HFF-Myc (cell line): ENCODE data around the gene PPIB.

Experiments
- DNase-seq: peaks from one replicate; pipeline ENCODE4 v3.0.0-alpha.2; 2011; ENCODE audit warnings: low read depth; ENCODE audit errors: extremely low read depth
- H3K4me3 ChIP-seq: replicated peaks from 2 replicates; pipeline ENCODE4 v1.5.1; 2011; ENCODE audit warnings: low read depth, mild to moderate bottlenecking, control low read depth, low read length
- CTCF ChIP-seq: IDR thresholded peaks from 2 replicates; pipeline ENCODE4 v1.5.1; 2012; ENCODE audit warnings: mild to moderate bottlenecking, low read depth, low read length, control low read depth; ENCODE audit errors: missing control alignments

PPIB gene

GRCh38 chr15:64146520-64146884 lies 16.3 kb downstream of the PPIB start:
- TF ChIP-seq CTCF, result no peak
- DNase-seq, result no peak
- H3K4me3 ChIP-seq, result no peak overlapping the region

- no peak for DNase-seq
- no peak overlapping the region for H3K4me3 ChIP-seq
- no peak for TF ChIP-seq CTCF
Measured at GRCh38 chr15:64146041-64146440, 16.8 kb downstream of the PPIB start.

GRCh38 chr15:64144565-64145281 lies 18.1 kb downstream of the PPIB start:
- H3K4me3 ChIP-seq, result no peak overlapping the region
- DNase-seq, result no peak
- no peak for TF ChIP-seq CTCF

- no peak for TF ChIP-seq CTCF
- DNase-seq, result no peak
- no peak overlapping the region for H3K4me3 ChIP-seq
Measured at GRCh38 chr15:64144192-64144564, 18.6 kb downstream of the PPIB start.

GRCh38 chr15:64143276-64143675 lies 19.5 kb downstream of the PPIB start:
- DNase-seq, result no peak
- TF ChIP-seq CTCF, result no peak

GRCh38 chr15:64141798-64142512 lies 20.9 kb downstream of the PPIB start:
- no peak overlapping the region for H3K4me3 ChIP-seq
- DNase-seq, result no peak
- TF ChIP-seq CTCF, result no peak

More at GRCh38 chr15:64143276-64143675, 19.5 kb downstream of the PPIB start:
- H3K4me3 ChIP-seq, result no peak overlapping the region
